ENCODE measurements around the gene SEMA3F. TPM values are rescaled to one million over a fixed set of nuclear protein-coding genes. Genes with fewer than 3 reads are reported as not detected.

Gene SEMA3F
- total RNA-seq, 1 donor from 2014 or later, result 48.0 TPM

GRCh38 chr3:50139308-50139707, 15.8 kb upstream of the SEMA3F start:
- no peak for DNase-seq (ENCODE audit: extremely low spot score, unreplicated experiment)
- Mint-ChIP-seq H3K4me3 (no peak overlapping the region), H3K27me3 (no peaks in the 10 kb centered on the region), H3K36me3 (no peaks in the 10 kb centered on the region), H3K9me3 (no peaks in the 10 kb centered on the region), H3K4me1 (ENCODE audit: unreplicated experiment) (peaks cover 30% of the 10 kb centered on the region), H3K27ac (no peak overlapping the region)
- no peak for TF ChIP-seq CTCF (conservative IDR thresholded peaks at IDR 0.05)

GRCh38 chr3:50139718-50140423, 15.3 kb upstream of the SEMA3F start:
- H3K9me3 Mint-ChIP-seq, result no peaks in the 10 kb centered on the region
- H3K27me3 Mint-ChIP-seq, result no peaks in the 10 kb centered on the region
- TF ChIP-seq CTCF (conservative IDR thresholded peaks at IDR 0.05), result no peak
- peaks cover 30% of the 10 kb centered on the region for H3K4me1 Mint-ChIP-seq (ENCODE audit: unreplicated experiment)
- no peaks in the 10 kb centered on the region for H3K36me3 Mint-ChIP-seq
- DNase-seq (ENCODE audit: extremely low spot score, unreplicated experiment), result no peak
- no peak overlapping the region for H3K27ac Mint-ChIP-seq
- H3K4me3 Mint-ChIP-seq, result no peak overlapping the region

GRCh38 chr3:50140990-50141389, 14.1 kb upstream of the SEMA3F start:
- H3K27me3 Mint-ChIP-seq, result no peaks in the 10 kb centered on the region
- H3K4me1 Mint-ChIP-seq (ENCODE audit: unreplicated experiment), result peaks cover 30% of the 10 kb centered on the region
- H3K27ac Mint-ChIP-seq, result no peak overlapping the region
- H3K9me3 Mint-ChIP-seq, result no peaks in the 10 kb centered on the region
- no peak for DNase-seq (ENCODE audit: extremely low spot score, unreplicated experiment)
- no peak overlapping the region for H3K4me3 Mint-ChIP-seq
- H3K36me3 Mint-ChIP-seq, result no peaks in the 10 kb centered on the region
- no peak for TF ChIP-seq CTCF (conservative IDR thresholded peaks at IDR 0.05)

GRCh38 chr3:50146316-50146901, 8.7 kb upstream of the SEMA3F start:
- Mint-ChIP-seq H3K9me3 (no peaks in the 10 kb centered on the region), H3K27me3 (peaks cover 3% of the 10 kb centered on the region), H3K27ac (peak overlapping the region; percentile 67), H3K36me3 (no peaks in the 10 kb centered on the region), H3K4me1 (ENCODE audit: unreplicated experiment) (peaks cover 26% of the 10 kb centered on the region), H3K4me3 (no peak overlapping the region)
- DNase-seq (ENCODE audit: extremely low spot score, unreplicated experiment), result no peak
- TF ChIP-seq CTCF (conservative IDR thresholded peaks at IDR 0.05), result no peak

- H3K27me3 Mint-ChIP-seq, result peaks cover 3% of the 10 kb centered on the region
- H3K4me1 Mint-ChIP-seq (ENCODE audit: unreplicated experiment), result peaks cover 28% of the 10 kb centered on the region
- H3K4me3 Mint-ChIP-seq, result no peak overlapping the region
- no peak for TF ChIP-seq CTCF (conservative IDR thresholded peaks at IDR 0.05)
- H3K27ac Mint-ChIP-seq, result no peak overlapping the region
- H3K36me3 Mint-ChIP-seq, result no peaks in the 10 kb centered on the region
- no peaks in the 10 kb centered on the region for H3K9me3 Mint-ChIP-seq
- no peak for DNase-seq (ENCODE audit: extremely low spot score, unreplicated experiment)
Observed at GRCh38 chr3:50147016-50147415, 8.1 kb upstream of the SEMA3F start.

Measured in type B pancreatic cell (in vitro differentiated cells).